Muscle layer of duodenum (tissue), 2 donors: ENCODE results near the gene CCDC9.

Experiments used
- H3K27ac ChIP-seq: one replicate; pipeline ENCODE4 v1.7.0; 2013; ENCODE audit warnings: mild to moderate bottlenecking, low read length
- H3K27me3 ChIP-seq: one replicate; pipeline ENCODE4 v1.7.0; 2013; ENCODE audit warnings: low read depth, mild to moderate bottlenecking, control low read depth, low read length
- H3K36me3 ChIP-seq, 2 donors: one replicate each; pipeline ENCODE4 v1.7.0; 2013; ENCODE audit warnings: low read length in 2 of 2, control low read depth in 1 of 2, mild to moderate bottlenecking in 1 of 2; ENCODE audit not compliant: insufficient read depth in 2 of 2, control insufficient read depth in 1 of 2
- H3K4me1 ChIP-seq, 2 donors: one replicate each; pipeline ENCODE4 v1.7.0; 2013; ENCODE audit warnings: low read length in 2 of 2, mild to moderate bottlenecking in 2 of 2, control low read depth in 1 of 2, moderate library complexity in 1 of 2; ENCODE audit not compliant: insufficient read depth in 2 of 2, control insufficient read depth in 1 of 2
- H3K4me3 ChIP-seq, 2 donors: one replicate each; pipeline ENCODE4 v1.7.0; 2013; ENCODE audit warnings: low read length in 2 of 2, low read depth in 1 of 2, mild to moderate bottlenecking in 1 of 2
- H3K9me3 ChIP-seq, 2 donors: one replicate each; pipeline ENCODE4 v1.7.0; 2013; ENCODE audit warnings: low read length in 2 of 2, control low read depth in 1 of 2, mild to moderate bottlenecking in 1 of 2; ENCODE audit not compliant: control insufficient read depth in 1 of 2
- donor health status: healthy.

Gene CCDC9

GRCh38 chr19:47255879-47256692, at the start of gene CCDC9:
Gene CCDC9 (plus strand): TSS chr19:47256525. CDS start chr19:47258401, 1,876 bp downstream.
- no peaks in the 10 kb centered on the region for H3K9me3 ChIP-seq
- no peaks in the 10 kb centered on the region for H3K27me3 ChIP-seq
- peak within 1 kb of the TSS; percentile 97 for H3K27ac ChIP-seq
- H3K4me1 ChIP-seq: peaks cover 4 to 15% of the 10 kb centered on the region in 2 donors
- peaks cover 23 to 31% of the 10 kb centered on the region in 2 donors for H3K36me3 ChIP-seq
- H3K4me3 ChIP-seq: peak within 1 kb of the TSS; percentile 65 to 83

GRCh38 chr19:47209319-47210179, 46.8 kb upstream of the CCDC9 start:
- peaks cover 0 to 5% of the 10 kb centered on the region in 2 donors for H3K4me1 ChIP-seq
- no peaks in the 10 kb centered on the region for H3K27me3 ChIP-seq
- H3K9me3 ChIP-seq: no peaks in the 10 kb centered on the region
- no peak overlapping the region for H3K27ac ChIP-seq
- H3K36me3 ChIP-seq: peaks cover 22 to 29% of the 10 kb centered on the region in 2 donors
- H3K4me3 ChIP-seq: no peak overlapping the region

GRCh38 chr19:47210180-47210490, 46.2 kb upstream of the CCDC9 start:
- Histone ChIP-seq H3K27me3 (no peaks in the 10 kb centered on the region), H3K4me3 (no peak overlapping the region), H3K9me3 (no peaks in the 10 kb centered on the region), H3K36me3 (peaks cover 16 to 23% of the 10 kb centered on the region in 2 donors), H3K27ac (peak overlapping the region; percentile 3), H3K4me1 (peaks cover 0 to 5% of the 10 kb centered on the region in 2 donors)

GRCh38 chr19:47210689-47211316, 45.5 kb upstream of the CCDC9 start:
- Histone ChIP-seq H3K4me3 (no peak overlapping the region), H3K4me1 (peaks cover 0 to 5% of the 10 kb centered on the region in 2 donors), H3K9me3 (no peaks in the 10 kb centered on the region), H3K27ac (peak overlapping the region; percentile 3), H3K27me3 (no peaks in the 10 kb centered on the region), H3K36me3 (peaks cover 16 to 17% of the 10 kb centered on the region in 2 donors)

GRCh38 chr19:47215581-47215980, 40.7 kb upstream of the CCDC9 start:
- H3K27me3 ChIP-seq: no peaks in the 10 kb centered on the region

GRCh38 chr19:47221080-47221841, 35.1 kb upstream of the CCDC9 start:
- H3K27me3 ChIP-seq: no peaks in the 10 kb centered on the region

More at GRCh38 chr19:47215581-47215980, 40.7 kb upstream of the CCDC9 start:
- H3K9me3 ChIP-seq: no peaks in the 10 kb centered on the region
- H3K4me3 ChIP-seq: no peak overlapping the region
- H3K4me1 ChIP-seq: peaks cover 0 to 1% of the 10 kb centered on the region in 2 donors
- H3K27ac ChIP-seq: no peak overlapping the region
- H3K36me3 ChIP-seq: no peaks in the 10 kb centered on the region

GRCh38 chr19:47221890-47222289, 34.4 kb upstream of the CCDC9 start:
- H3K36me3 ChIP-seq: peaks cover 4 to 19% of the 10 kb centered on the region in 2 donors
- no peaks in the 10 kb centered on the region for H3K27me3 ChIP-seq
- peaks cover 0 to 5% of the 10 kb centered on the region in 2 donors for H3K4me1 ChIP-seq
- H3K27ac ChIP-seq: no peak overlapping the region
- no peaks in the 10 kb centered on the region for H3K9me3 ChIP-seq
- no peak overlapping the region for H3K4me3 ChIP-seq

More at GRCh38 chr19:47221080-47221841, 35.1 kb upstream of the CCDC9 start:
- H3K4me3 ChIP-seq: no peak overlapping the region
- H3K9me3 ChIP-seq: no peaks in the 10 kb centered on the region
- H3K4me1 ChIP-seq: peaks cover 0 to 5% of the 10 kb centered on the region in 2 donors
- no peak overlapping the region for H3K27ac ChIP-seq
- peaks cover 4 to 14% of the 10 kb centered on the region in 2 donors for H3K36me3 ChIP-seq

- Histone ChIP-seq H3K9me3 (no peaks in the 10 kb centered on the region), H3K4me1 (peaks cover 0 to 24% of the 10 kb centered on the region in 2 donors), H3K27ac (peak overlapping the region; percentile 95)
These were observed 30.4 kb upstream of the CCDC9 start for GRCh38 chr19:47225746-47226425.

GRCh38 chr19:47226426-47227351, 29.6 kb upstream of the CCDC9 start:
- H3K27ac ChIP-seq: peak overlapping the region; percentile 95
- H3K36me3 ChIP-seq: peaks cover 4 to 8% of the 10 kb centered on the region in 2 donors
- no peaks in the 10 kb centered on the region for H3K9me3 ChIP-seq
- no peaks in the 10 kb centered on the region for H3K27me3 ChIP-seq
- peak overlapping the region; percentile 52 to 95 for H3K4me3 ChIP-seq
- H3K4me1 ChIP-seq: peaks cover 4 to 27% of the 10 kb centered on the region in 2 donors

More at GRCh38 chr19:47225746-47226425, 30.4 kb upstream of the CCDC9 start:
- Histone ChIP-seq H3K36me3 (peaks cover 4 to 16% of the 10 kb centered on the region in 2 donors), H3K4me3 (peak overlapping the region; percentile 52 to 95), H3K27me3 (no peaks in the 10 kb centered on the region)
